OCI-LY7 (cell line): Measurements from ENCODE around the gene HIVEP2. TPM values are rescaled to one million over a fixed set of nuclear protein-coding genes. Genes with fewer than 3 reads are reported as not detected.

Source experiments
- BruUV-seq: library from RNA; stranded (reverse); fragments of 400-500 nt; replicated peaks from 2 replicates; lab custom pipeline; 2021; lab: Mats Ljungman, UMichigan
- CTCF ChIA-PET: fragments of 300-600 bp; sonication (Branson Sonifier 250); formaldehyde crosslinking; loops from one replicate; lab custom pipeline; 2022; ENCODE audit warnings: antibody characterized with exemption; ENCODE audit not compliant: unreplicated experiment; lab: Charles Lee
- POLR2A ChIA-PET: fragments of 300-600 bp; sonication (Branson Sonifier 250); formaldehyde crosslinking; loops from one replicate; lab custom pipeline; 2022; ENCODE audit warnings: antibody characterized with exemption; lab: Charles Lee
- DNase-seq: peaks from one replicate; pipeline ENCODE4 v3.0.0-alpha.2; 2015; ENCODE audit warnings: low spot score
- H2AFZ ChIP-seq: fragments of 200-600 bp; sonication (generic), shearing (Covaris generic); 2 replicates; pipeline ENCODE4 v1.6.1; 2014; ENCODE audit warnings: mild to moderate bottlenecking, antibody characterized with exemption, low read length, moderate library complexity
- H3K27ac ChIP-seq: fragments of 200-600 bp; sonication (generic); 2 replicates; pipeline ENCODE4 v1.5.1; 2014; ENCODE audit warnings: mixed run types, low read depth, mild to moderate bottlenecking, moderate library complexity, low read length, inconsistent platforms; ENCODE audit not compliant: poor library complexity, severe bottlenecking
- H3K36me3 ChIP-seq: fragments of 200-600 bp; sonication (generic); 2 replicates; pipeline ENCODE4 v1.6.1; 2014; ENCODE audit warnings: mild to moderate bottlenecking, antibody characterized with exemption, low read length, moderate library complexity, mixed read lengths; ENCODE audit not compliant: insufficient read depth
- H3K4me1 ChIP-seq: fragments of 200-600 bp; sonication (generic); 2 replicates; pipeline ENCODE4 v1.5.1; 2014; ENCODE audit warnings: mild to moderate bottlenecking, low read length; ENCODE audit not compliant: insufficient read depth, poor library complexity, severe bottlenecking
- H3K4me2 ChIP-seq: fragments of 200-600 bp; sonication (generic); 2 replicates; pipeline ENCODE4 v1.6.1; 2014; ENCODE audit warnings: mild to moderate bottlenecking, low read length
- H3K4me3 ChIP-seq: fragments of 200-600 bp; sonication (generic); 2 replicates; pipeline ENCODE4 v1.5.1; 2014; ENCODE audit warnings: mild to moderate bottlenecking, low read depth, low read length; ENCODE audit not compliant: poor library complexity, severe bottlenecking
- H3K79me2 ChIP-seq: fragments of 200-600 bp; sonication (generic); 2 replicates; pipeline ENCODE4 v1.6.1; 2016; ENCODE audit warnings: low read depth, mild to moderate bottlenecking, low read length, moderate library complexity, mixed read lengths; ENCODE audit not compliant: insufficient read depth
- H3K9me2 ChIP-seq: fragments of 200-600 bp; sonication (generic); 2 replicates; pipeline ENCODE4 v1.6.1; 2016; ENCODE audit warnings: mild to moderate bottlenecking, low read length, mixed read lengths; ENCODE audit not compliant: insufficient read depth
- H3K9me3 ChIP-seq: fragments of 200-600 bp; sonication (generic); 2 replicates; pipeline ENCODE4 v1.6.1; 2014; ENCODE audit warnings: mild to moderate bottlenecking, mixed run types, low read length, mixed read lengths
- H4K20me1 ChIP-seq: fragments of 200-600 bp; sonication (generic); 2 replicates; pipeline ENCODE4 v1.6.1; 2014; ENCODE audit warnings: mild to moderate bottlenecking, antibody characterized with exemption, low read length, moderate library complexity, mixed read lengths; ENCODE audit not compliant: insufficient read depth
- CTCF ChIP-seq: fragments of 200-600 bp; sonication (generic); conservative IDR thresholded peaks from 2 replicates; pipeline ENCODE4 v1.5.1; 2014; ENCODE audit warnings: mild to moderate bottlenecking, antibody characterized with exemption, low read length, moderate library complexity, mixed read lengths
- EZH2phosphoT487 ChIP-seq: fragments of 200-600 bp; sonication (generic); IDR thresholded peaks from 2 replicates; pipeline ENCODE4 v1.6.1; 2018; ENCODE audit warnings: low read depth, borderline replicate concordance, mild to moderate bottlenecking, mixed run types, antibody characterized with exemption, low read length, moderate library complexity, mixed read lengths
- intact Hi-C: fragments of 100-400 bp; cut with micrococcal nuclease; formaldehyde crosslinking; loops from one replicate; pipeline ENCODE4 v1.10.0; 2022; ENCODE audit not compliant: unreplicated experiment
- total RNA-seq, 2 experiments: library from RNA; depleted of rRNA in 1 of 2; stranded (reverse); fragments of >200 nt in 1 of 2; shearing (Covaris generic) in 1 of 2; gene quantifications; 2 replicates each; pipeline ENCODE4 v1.2.3, GENCODE V29; 2014 to 2022

HIVEP2 gene
- total RNA-seq, 2 experiments from 2014 or later, result 18.8 to 24.6 TPM

- H3K27ac ChIP-seq, result no peak overlapping the region
- ChIA-PET POLR2A (no interaction called here), CTCF (no interaction called here)
- TF ChIP-seq EZH2phosphoT487 (no peak), CTCF (no peak)
- intact Hi-C loops, result no loop called here
- no peaks in the 10 kb centered on the region for H4K20me1 ChIP-seq
- no peaks in the 10 kb centered on the region for H3K9me3 ChIP-seq
- H3K4me1 ChIP-seq, result peaks cover 5% of the 10 kb centered on the region
- peaks cover 83% of the 10 kb centered on the region for H3K36me3 ChIP-seq
- H2AFZ ChIP-seq, result no peak overlapping the region
- no TSS peak for BruUV-seq
- no peaks in the 10 kb centered on the region for H3K9me2 ChIP-seq
- no peak overlapping the region for H3K4me2 ChIP-seq
- DNase-seq, result no peak
- no peaks in the 10 kb centered on the region for H3K79me2 ChIP-seq
- H3K4me3 ChIP-seq, result no peak overlapping the region
Measured at GRCh38 chr6:142764311-142764710, 180.7 kb downstream of the HIVEP2 start.

DNA sequence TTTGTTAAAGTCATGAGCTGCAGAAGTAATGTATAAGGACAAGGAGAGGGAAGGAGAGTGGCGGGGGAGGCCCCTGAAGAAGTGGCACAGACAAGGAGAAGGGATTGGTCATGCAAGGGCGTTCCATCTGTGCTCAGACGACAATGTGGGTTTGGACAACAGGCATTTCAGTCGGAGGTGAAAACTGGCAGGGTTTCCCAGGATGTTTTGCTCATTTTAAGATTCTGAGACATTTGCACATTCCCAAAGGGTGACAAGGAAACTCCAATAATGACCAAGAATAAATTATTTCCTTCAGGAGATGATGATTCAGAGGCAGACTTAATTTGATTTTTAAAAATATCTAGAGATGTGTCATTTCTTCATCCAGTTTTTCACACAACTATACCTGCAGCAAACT, 181.8 kb downstream of the HIVEP2 start:
- Histone ChIP-seq H3K4me2 (no peak overlapping the region), H3K27ac (no peak overlapping the region), H3K9me3 (no peaks in the 10 kb centered on the region), H3K4me3 (no peak overlapping the region), H2AFZ (no peak overlapping the region), H3K9me2 (no peaks in the 10 kb centered on the region), H3K79me2 (no peaks in the 10 kb centered on the region), H4K20me1 (no peaks in the 10 kb centered on the region), H3K36me3 (peaks cover 84% of the 10 kb centered on the region), H3K4me1 (peaks cover 5% of the 10 kb centered on the region)
- no peak for TF ChIP-seq EZH2phosphoT487
- no peak for TF ChIP-seq CTCF
- DNase-seq, result no peak
- POLR2A ChIA-PET, result interaction anchor here (0.5 kb wide), 1 partner anchor 28 kb away, joined by 3 read pairs; no protein-coding TSS in a partner anchor
- intact Hi-C loops, result no loop called here
- no TSS peak for BruUV-seq
- CTCF ChIA-PET, result no interaction called here

GRCh38 chr6:142761756-142762155, 183.2 kb downstream of the HIVEP2 start:
- TF ChIP-seq CTCF (no peak), EZH2phosphoT487 (no peak)
- no peak overlapping the region for H3K27ac ChIP-seq
- no TSS peak for BruUV-seq
- no peaks in the 10 kb centered on the region for H3K9me3 ChIP-seq
- H3K79me2 ChIP-seq, result no peaks in the 10 kb centered on the region
- intact Hi-C loops, result no loop called here
- CTCF ChIA-PET, result no interaction called here
- DNase-seq, result peak; percentile 19
- H3K4me1 ChIP-seq, result peaks cover 5% of the 10 kb centered on the region
- H3K4me3 ChIP-seq, result no peak overlapping the region
- peaks cover 81% of the 10 kb centered on the region for H3K36me3 ChIP-seq
- H3K9me2 ChIP-seq, result no peaks in the 10 kb centered on the region
- H3K4me2 ChIP-seq, result no peak overlapping the region
- no peaks in the 10 kb centered on the region for H4K20me1 ChIP-seq
- POLR2A ChIA-PET, result no interaction called here
- no peak overlapping the region for H2AFZ ChIP-seq
